Testis (tissue), 3 donors: ENCODE measurements around the gene GCKR. TPM values are rescaled to one million over a fixed set of nuclear protein-coding genes. Genes with fewer than 3 reads are reported as not detected.

Source experiments
- DNase-seq: peaks from one replicate; pipeline ENCODE4 v3.0.0-alpha.2; 2019
- H3K27ac ChIP-seq, 2 donors: fragments of 200-600 bp; sonication (generic); one replicate each; pipeline ENCODE4 v1.5.1; 2019
- H3K27me3 ChIP-seq: fragments of 200-600 bp; sonication (generic); one replicate; pipeline ENCODE4 v1.5.1; 2019
- H3K36me3 ChIP-seq: fragments of 200-600 bp; sonication (generic); one replicate; pipeline ENCODE4 v1.5.1; 2017; ENCODE audit warnings: low read depth; ENCODE audit errors: missing control alignments
- H3K4me1 ChIP-seq: fragments of 200-600 bp; sonication (generic); one replicate; pipeline ENCODE4 v1.5.1; 2019
- H3K4me3 ChIP-seq, 2 donors: fragments of 200-600 bp; sonication (generic); one replicate each; pipeline ENCODE4 v1.5.1; 2017 to 2019
- H3K9me3 ChIP-seq: fragments of 200-600 bp; sonication (generic); one replicate; pipeline ENCODE4 v1.5.1; 2017
- POLR2A ChIP-seq: fragments of 450-650 bp; IDR thresholded peaks from one replicate; pipeline ENCODE4 v1.6.1; 2017; ENCODE audit warnings: antibody characterized with exemption, mild to moderate bottlenecking, moderate library complexity
- WGBS, 2 donors: methylation state at CpG; one replicate each; pipeline ENCODE4 v1.1.5; 2018; 5-methylcytosine and 5-hydroxymethylcytosine counted together
- intact Hi-C: fragments of 100-400 bp; cut with DNase I; formaldehyde crosslinking; loops from one replicate; pipeline ENCODE4 v1.15.1; 2023; ENCODE audit warnings: low total_unique reads
- polyA plus RNA-seq: library from polyadenylated mRNA; stranded (reverse); fragments of 350-450 nt; fragmentation: Illumina TruSeq; extraction: RNeasy Lipid Tissue Mini Kit (QIAGEN cat#74804); gene quantifications from one replicate; pipeline ENCODE4 v1.2.3, GENCODE V29; 2014; ENCODE audit warnings: low read depth, low replicate concordance; ENCODE audit not compliant: insufficient read depth
- total RNA-seq, 2 donors: library from RNA; depleted of rRNA; stranded (reverse); fragments of >200 nt; gene quantifications; one replicate each; pipeline ENCODE4 v1.2.3, GENCODE V29; 2016
- TF ChIP-seq, protein P1 (sequence below), 3 experiments: fragments of 450-650 bp in 2 of 3; fragments of 200-600 bp in 1 of 3; sonication (generic) in 1 of 3; IDR thresholded peaks; one replicate each; pipeline ENCODE4 v1.5.1; 2016 to 2019; ENCODE audit warnings: antibody characterized with exemption in 3 of 3, mild to moderate bottlenecking in 2 of 3, moderate library complexity in 1 of 3

Gene GCKR
- total and polyA plus RNA-seq, 3 donors from 2014 or later = 2.3 to 4.9 (median 3.3) TPM

GRCh38 chr2:27494944-27495554 is 1.6 kb upstream of the GCKR start, which contains the start of gene FNDC4:
FNDC4 (minus strand) TSS chr2:27495200; CDS start chr2:27494679, 521 bp downstream.
- Histone ChIP-seq H3K4me3 (peak within 1 kb of the TSS; percentile 66), H3K36me3 (no peaks in the 10 kb centered on the region), H3K4me1 (peaks cover 11% of the 10 kb centered on the region), H3K9me3 (no peaks in the 10 kb centered on the region), H3K27me3 (no peaks in the 10 kb centered on the region), H3K27ac (peak within 1 kb of the TSS; percentile 36 to 49)
- intact Hi-C loops = no loop called here
- no peak for TF ChIP-seq POLR2A
- TF ChIP-seq, protein P1, sequence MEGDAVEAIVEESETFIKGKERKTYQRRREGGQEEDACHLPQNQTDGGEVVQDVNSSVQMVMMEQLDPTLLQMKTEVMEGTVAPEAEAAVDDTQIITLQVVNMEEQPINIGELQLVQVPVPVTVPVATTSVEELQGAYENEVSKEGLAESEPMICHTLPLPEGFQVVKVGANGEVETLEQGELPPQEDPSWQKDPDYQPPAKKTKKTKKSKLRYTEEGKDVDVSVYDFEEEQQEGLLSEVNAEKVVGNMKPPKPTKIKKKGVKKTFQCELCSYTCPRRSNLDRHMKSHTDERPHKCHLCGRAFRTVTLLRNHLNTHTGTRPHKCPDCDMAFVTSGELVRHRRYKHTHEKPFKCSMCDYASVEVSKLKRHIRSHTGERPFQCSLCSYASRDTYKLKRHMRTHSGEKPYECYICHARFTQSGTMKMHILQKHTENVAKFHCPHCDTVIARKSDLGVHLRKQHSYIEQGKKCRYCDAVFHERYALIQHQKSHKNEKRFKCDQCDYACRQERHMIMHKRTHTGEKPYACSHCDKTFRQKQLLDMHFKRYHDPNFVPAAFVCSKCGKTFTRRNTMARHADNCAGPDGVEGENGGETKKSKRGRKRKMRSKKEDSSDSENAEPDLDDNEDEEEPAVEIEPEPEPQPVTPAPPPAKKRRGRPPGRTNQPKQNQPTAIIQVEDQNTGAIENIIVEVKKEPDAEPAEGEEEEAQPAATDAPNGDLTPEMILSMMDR (IDR thresholded peaks at IDR 0.05) = no peak
- WGBS, 2 donors = 0 to 1% methylated on average over 27 to 31 of the region's 70 CpGs
- no peak for DNase-seq

GRCh38 chr2:27495840-27496356 is 741 bp upstream of the GCKR start:
- H3K27ac ChIP-seq = no peak overlapping the region
- intact Hi-C loops = no loop called here

DNA sequence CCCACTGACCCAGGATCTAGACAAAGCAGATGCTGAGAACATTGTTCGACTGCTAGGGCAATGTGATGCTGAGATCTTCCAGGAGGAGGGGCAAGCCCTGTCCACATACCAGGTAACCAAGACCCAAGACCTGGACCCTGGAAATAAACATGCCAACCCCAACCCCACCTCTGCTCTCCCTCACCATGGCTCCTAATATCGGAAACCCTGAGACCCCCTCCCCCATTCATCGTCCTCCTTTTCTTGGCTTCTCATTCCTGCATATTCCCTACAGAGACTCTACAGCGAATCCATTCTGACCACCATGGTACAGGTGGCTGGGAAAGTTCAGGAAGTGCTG is 619 bp downstream of the GCKR start:
- no peaks in the 10 kb centered on the region for H3K9me3 ChIP-seq
- no peaks in the 10 kb centered on the region for H3K27me3 ChIP-seq
- WGBS, 2 donors = 77 to 88% methylated on average over 4 of the region's 4 CpGs
- intact Hi-C loops = no loop called here
- H3K4me3 ChIP-seq = no peak overlapping the region
- TF ChIP-seq POLR2A = no peak
- TF ChIP-seq, protein P1 (IDR thresholded peaks at IDR 0.05) = no peak
- H3K36me3 ChIP-seq = no peaks in the 10 kb centered on the region
- no peak for DNase-seq
- no peak overlapping the region for H3K27ac ChIP-seq
- H3K4me1 ChIP-seq = peaks cover 11% of the 10 kb centered on the region

More at GRCh38 chr2:27495840-27496356, 741 bp upstream of the GCKR start:
- Histone ChIP-seq H3K4me1 (peaks cover 11% of the 10 kb centered on the region), H3K9me3 (no peaks in the 10 kb centered on the region), H3K4me3 (no peak overlapping the region), H3K36me3 (no peaks in the 10 kb centered on the region), H3K27me3 (no peaks in the 10 kb centered on the region)
- WGBS, 2 donors = 42 to 50% methylated on average over 4 of the region's 4 CpGs
- TF ChIP-seq, protein P1 (IDR thresholded peaks at IDR 0.05) = no peak
- no peak for DNase-seq

GRCh38 chr2:27498975-27499374 is 2.3 kb downstream of the GCKR start:
- no peaks in the 10 kb centered on the region for H3K9me3 ChIP-seq
- intact Hi-C loops = no loop called here
- 67 to 70% methylated on average over 3 of the region's 3 CpGs for whole genome bisulfite sequencing, 2 donors
- TF ChIP-seq, protein P1 (IDR thresholded peaks at IDR 0.05) = no peak
- TF ChIP-seq POLR2A = no peak
- H3K27ac ChIP-seq = no peak overlapping the region
- peaks cover 6% of the 10 kb centered on the region for H3K4me1 ChIP-seq
- no peak for DNase-seq
- H3K27me3 ChIP-seq = no peaks in the 10 kb centered on the region
- H3K36me3 ChIP-seq = no peaks in the 10 kb centered on the region
- no peak overlapping the region for H3K4me3 ChIP-seq

- no peaks in the 10 kb centered on the region for H3K4me1 ChIP-seq
- H3K4me3 ChIP-seq = no peak overlapping the region
- no peak for TF ChIP-seq POLR2A
- TF ChIP-seq, protein P1 (IDR thresholded peaks at IDR 0.05) = no peak
- no peak overlapping the region for H3K27ac ChIP-seq
- no peaks in the 10 kb centered on the region for H3K9me3 ChIP-seq
- DNase-seq = no peak
- no peaks in the 10 kb centered on the region for H3K36me3 ChIP-seq
- H3K27me3 ChIP-seq = no peaks in the 10 kb centered on the region
- intact Hi-C loops = no loop called here
Measured at GRCh38 chr2:27501042-27501441, 4.4 kb downstream of the GCKR start.
